NCI-H2081 treated with DMSO at 0.1 percent for 48 hours (cell line): ENCODE data around the gene PPEF2.
"Not testable (repeated sequence)": the region's sequence is repeated elsewhere in the genome, so short reads cannot be mapped to it uniquely, and the experiment has no call there.

Experiments
- DNase-seq: peaks from one replicate; lab custom pipeline; 2025; lab: John Stamatoyannopoulos, UW

Gene PPEF2

GRCh38 chr4:75895744-75896314, 6.4 kb downstream of the PPEF2 start:
- no peak for DNase-seq

- no peak for DNase-seq
These were observed 9.7 kb downstream of the PPEF2 start for GRCh38 chr4:75892508-75892907.

- DNase-seq, result no peak
These were observed 10.6 kb downstream of the PPEF2 start for GRCh38 chr4:75891611-75892010.

GRCh38 chr4:75889537-75890199, 12.6 kb downstream of the PPEF2 start:
- DNase-seq, result no peak

- DNase-seq, result no peak
These were observed 16.1 kb downstream of the PPEF2 start for GRCh38 chr4:75886104-75886503.

GRCh38 chr4:75881476-75881875, 20.8 kb downstream of the PPEF2 start:
- no peak for DNase-seq

GRCh38 chr4:75880278-75880677, 22.0 kb downstream of the PPEF2 start:
- no peak for DNase-seq

GRCh38 chr4:75878246-75878756, 24.0 kb downstream of the PPEF2 start:
- no peak for DNase-seq

- no peak for DNase-seq
These were observed 26.0 kb downstream of the PPEF2 start for GRCh38 chr4:75876218-75876617.

GRCh38 chr4:75869100-75869499, 33.2 kb downstream of the PPEF2 start:
- no peak for DNase-seq

- no peak for DNase-seq
These were observed 35.1 kb downstream of the PPEF2 start for GRCh38 chr4:75867130-75867529.

GRCh38 chr4:75860606-75861005, 41.6 kb downstream of the PPEF2 start:
- no peak for DNase-seq

GRCh38 chr4:75858721-75859120, 43.5 kb downstream of the PPEF2 start:
- DNase-seq, result no peak

GRCh38 chr4:75849461-75849860, 52.8 kb downstream of the PPEF2 start:
- DNase-seq, result no peak

- DNase-seq, result no peak
These were observed 53.4 kb downstream of the PPEF2 start for GRCh38 chr4:75848891-75849290.

GRCh38 chr4:75848171-75848760, 54.0 kb downstream of the PPEF2 start:
- DNase-seq, result not testable (repeated sequence)

- peak; percentile 29 for DNase-seq
These were observed 56.3 kb downstream of the PPEF2 start for GRCh38 chr4:75845992-75846391.

- no peak for DNase-seq
These were observed 58.0 kb downstream of the PPEF2 start for GRCh38 chr4:75844151-75844662.

- no peak for DNase-seq
These were observed 58.7 kb downstream of the PPEF2 start for GRCh38 chr4:75843596-75843995.

- DNase-seq, result no peak
These were observed 60.4 kb downstream of the PPEF2 start for GRCh38 chr4:75841641-75842520.

- no peak for DNase-seq
These were observed 67.5 kb downstream of the PPEF2 start for GRCh38 chr4:75834772-75835154.

GRCh38 chr4:75834095-75834771, 68.0 kb downstream of the PPEF2 start:
- DNase-seq, result no peak
